Stomach smooth muscle (tissue), 2 donors: Measurements from ENCODE around the gene HK2.
"Not testable (repeated sequence)": the region's sequence is repeated elsewhere in the genome, so short reads cannot be mapped to it uniquely, and the experiment has no call there.

Source experiments
- H3K27ac ChIP-seq: one replicate; pipeline ENCODE4 v1.7.0; 2013; ENCODE audit warnings: mild to moderate bottlenecking, low read length, inconsistent platforms
- H3K27me3 ChIP-seq, 2 donors: one replicate each; pipeline ENCODE4 v1.7.0; 2013; ENCODE audit warnings: low read length in 2 of 2; ENCODE audit not compliant: insufficient read depth in 2 of 2, control insufficient read depth in 1 of 2
- H3K36me3 ChIP-seq, 2 donors: one replicate each; pipeline ENCODE4 v1.7.0; 2013; ENCODE audit warnings: low read length in 2 of 2; ENCODE audit not compliant: control insufficient read depth in 2 of 2, insufficient read depth in 2 of 2
- H3K4me1 ChIP-seq: one replicate; pipeline ENCODE4 v1.7.0; 2013; ENCODE audit warnings: low read length; ENCODE audit not compliant: control insufficient read depth, insufficient read depth
- H3K4me3 ChIP-seq, 2 donors: one replicate each; pipeline ENCODE4 v1.7.0; 2013; ENCODE audit warnings: low read length in 2 of 2
- H3K9ac ChIP-seq, 2 donors: one replicate each; pipeline ENCODE4 v1.7.0; 2013; ENCODE audit warnings: low read length in 2 of 2, mild to moderate bottlenecking in 1 of 2
- H3K9me3 ChIP-seq, 2 donors: one replicate each; pipeline ENCODE4 v1.7.0; 2013; ENCODE audit warnings: low read length in 2 of 2; ENCODE audit not compliant: control insufficient read depth in 2 of 2
- donor health status: healthy.
- donor health status: Pancreatic carcinoma.

Gene HK2

GRCh38 chr2:74902281-74902860 is 68.4 kb downstream of the HK2 start:
- H3K27me3 ChIP-seq, result no peaks in the 10 kb centered on the region
- no peak overlapping the region for H3K4me3 ChIP-seq
- no peak overlapping the region for H3K27ac ChIP-seq
- no peak overlapping the region for H3K9ac ChIP-seq
- H3K4me1 ChIP-seq, result no peaks in the 10 kb centered on the region
- H3K36me3 ChIP-seq, result no peaks in the 10 kb centered on the region
- peaks cover 0 to 3% of the 10 kb centered on the region in 2 donors for H3K9me3 ChIP-seq

DNA sequence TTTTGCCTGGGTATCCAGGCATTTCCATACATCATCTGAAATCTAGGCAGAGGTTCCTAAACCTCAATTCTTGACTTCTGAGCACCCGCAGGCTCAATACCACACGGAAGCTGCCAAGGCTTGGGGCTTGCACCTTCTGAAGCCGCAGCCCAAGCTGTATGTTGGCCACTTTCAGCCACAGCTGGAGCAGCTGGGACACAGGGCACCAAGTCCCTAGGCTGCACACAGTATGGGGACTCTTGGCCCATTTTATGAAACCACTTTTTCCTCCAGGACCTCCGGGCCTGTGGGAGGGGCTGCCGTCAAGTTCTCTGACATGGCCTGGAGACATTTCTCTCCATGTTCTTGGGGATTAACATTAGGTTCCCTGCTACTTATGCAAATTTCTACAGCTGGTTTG is 72.5 kb downstream of the HK2 start:
- peaks cover 4% of the 10 kb centered on the region for H3K4me1 ChIP-seq

DNA sequence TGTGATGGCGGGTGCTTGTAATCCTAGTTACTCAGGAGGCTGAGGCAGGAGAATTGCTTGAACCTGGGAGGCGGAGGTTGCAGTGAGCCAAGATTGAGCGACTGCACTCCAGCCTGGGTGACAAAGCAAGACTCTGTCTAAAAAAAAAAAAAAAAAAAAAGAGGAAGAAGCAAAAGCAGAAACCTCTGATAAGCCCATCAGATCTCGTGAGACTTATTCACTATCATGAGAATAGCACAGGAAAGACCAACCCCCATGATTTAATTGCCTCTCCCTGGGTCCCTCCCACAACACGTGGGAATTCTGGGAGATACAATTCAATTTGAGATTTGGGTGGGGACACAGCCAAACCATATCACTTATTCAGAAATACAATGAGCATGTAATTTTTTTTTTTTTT is 73.6 kb downstream of the HK2 start:
- H3K27ac ChIP-seq, H3K9me3 ChIP-seq, H3K9ac ChIP-seq, H3K4me3 ChIP-seq, H3K4me1 ChIP-seq, H3K36me3 ChIP-seq: not testable (repeated sequence)
- peaks cover 15 to 23% of the 10 kb centered on the region in 2 donors for H3K27me3 ChIP-seq

More for the DNA sequence above, 72.5 kb downstream of the HK2 start:
- Histone ChIP-seq H3K36me3 (no peaks in the 10 kb centered on the region), H3K4me3 (no peak overlapping the region), H3K9ac (no peak overlapping the region), H3K27me3 (peaks cover 11% of the 10 kb centered on the region in 2 donors), H3K9me3 (no peaks in the 10 kb centered on the region), H3K27ac (no peak overlapping the region)

DNA sequence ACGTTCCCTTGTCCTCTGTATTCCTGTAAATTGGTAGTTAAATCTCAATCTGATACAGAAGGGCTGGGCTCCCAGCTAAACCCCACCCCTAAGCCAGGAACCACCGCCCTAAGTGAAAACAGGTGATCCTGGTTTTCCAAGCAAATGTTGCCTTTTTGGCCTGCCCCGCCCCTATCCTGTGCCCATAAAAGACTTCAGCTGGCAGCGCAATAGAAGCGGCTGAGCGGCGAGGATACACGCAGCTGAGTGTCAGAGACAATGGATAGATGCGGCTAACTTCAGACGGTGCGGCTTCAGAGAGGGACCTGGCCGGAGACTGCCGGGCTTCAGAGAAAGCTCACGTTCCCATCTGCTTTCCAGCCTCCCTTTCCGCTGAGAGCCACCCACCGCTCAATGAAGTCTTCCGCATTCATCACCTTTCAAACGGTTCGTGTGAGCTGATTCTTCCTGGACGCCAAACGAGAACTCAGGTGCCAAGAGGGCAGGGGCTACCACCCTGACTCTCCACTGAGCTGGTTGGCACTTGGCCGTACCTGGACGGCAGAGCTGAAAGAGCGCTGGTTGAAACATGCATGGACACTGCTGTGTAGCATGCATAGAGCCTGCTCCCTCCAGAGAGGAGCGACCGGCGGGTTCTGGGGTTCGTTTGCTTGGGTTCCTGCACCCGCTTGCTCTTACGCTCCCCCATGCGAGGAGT is 75.0 kb downstream of the HK2 start:
- Histone ChIP-seq H3K9ac (no peak overlapping the region), H3K4me3 (no peak overlapping the region), H3K27me3 (peaks cover 15 to 24% of the 10 kb centered on the region in 2 donors), H3K9me3 (no peaks in the 10 kb centered on the region), H3K27ac (no peak overlapping the region), H3K4me1 (peaks cover 4% of the 10 kb centered on the region), H3K36me3 (no peaks in the 10 kb centered on the region)

DNA sequence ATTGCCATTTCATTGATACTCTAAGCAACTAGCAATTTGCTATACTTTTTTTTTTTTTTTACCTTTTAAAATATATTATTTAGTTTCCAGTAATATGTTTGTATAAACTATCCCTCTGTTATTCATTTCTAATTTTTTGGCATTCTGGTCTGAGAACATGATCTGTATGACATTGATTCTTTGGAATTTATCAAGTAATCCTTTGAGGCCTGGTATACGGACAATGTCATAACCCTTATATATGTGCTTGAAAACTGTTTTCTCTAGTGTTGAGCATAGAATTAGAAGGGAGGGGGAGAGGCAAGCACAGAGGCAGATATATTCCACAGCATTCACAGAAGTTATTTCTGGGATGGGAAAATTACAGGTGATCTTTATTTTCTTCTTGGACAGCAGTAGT is 76.3 kb downstream of the HK2 start:
- Histone ChIP-seq H3K4me3 (no peak overlapping the region), H3K4me1 (peaks cover 4% of the 10 kb centered on the region), H3K9me3 (no peaks in the 10 kb centered on the region), H3K36me3 (no peaks in the 10 kb centered on the region), H3K27me3 (peaks cover 15 to 28% of the 10 kb centered on the region in 2 donors), H3K9ac (no peak overlapping the region), H3K27ac (no peak overlapping the region)

- H3K4me1 ChIP-seq, result peaks cover 4% of the 10 kb centered on the region
- no peaks in the 10 kb centered on the region for H3K36me3 ChIP-seq
- H3K9me3 ChIP-seq, result no peaks in the 10 kb centered on the region
- H3K27ac ChIP-seq, result no peak overlapping the region
- no peak overlapping the region for H3K9ac ChIP-seq
- no peak overlapping the region for H3K4me3 ChIP-seq
- peaks cover 15 to 30% of the 10 kb centered on the region in 2 donors for H3K27me3 ChIP-seq
These were observed 77.1 kb downstream of the HK2 start for GRCh38 chr2:74911061-74911460.

DNA sequence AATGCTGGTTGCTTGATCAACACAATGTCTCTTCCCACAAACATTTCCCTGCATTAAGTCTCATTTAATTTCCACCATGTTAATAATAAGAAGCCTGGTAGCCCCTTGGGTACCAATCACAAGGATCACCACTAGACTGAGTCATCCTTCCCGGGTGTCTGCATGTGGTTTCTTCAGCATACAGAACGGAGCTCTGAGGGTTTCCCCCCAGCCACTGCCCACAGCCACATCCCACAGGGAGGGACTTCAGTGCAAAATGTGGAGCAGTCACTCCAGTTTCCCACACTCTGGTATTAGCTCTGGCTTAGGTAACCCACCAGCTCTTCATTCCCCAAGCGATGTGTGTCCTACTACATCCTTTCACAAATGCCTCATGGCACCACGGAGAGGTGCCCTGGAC is 81.8 kb downstream of the HK2 start:
- no peaks in the 10 kb centered on the region for H3K36me3 ChIP-seq
- no peak overlapping the region for H3K27ac ChIP-seq
- H3K9me3 ChIP-seq, result peaks cover 0 to 3% of the 10 kb centered on the region in 2 donors
- H3K4me3 ChIP-seq, result no peak overlapping the region
- peaks cover 26 to 32% of the 10 kb centered on the region in 2 donors for H3K27me3 ChIP-seq
- no peak overlapping the region for H3K9ac ChIP-seq
- H3K4me1 ChIP-seq, result peaks cover 3% of the 10 kb centered on the region

GRCh38 chr2:74916394-74916793 is 82.5 kb downstream of the HK2 start:
- H3K4me3 ChIP-seq, result no peak overlapping the region
- peaks cover 3% of the 10 kb centered on the region for H3K4me1 ChIP-seq
- H3K27me3 ChIP-seq, result peaks cover 27 to 30% of the 10 kb centered on the region in 2 donors
- H3K27ac ChIP-seq, result no peak overlapping the region
- H3K9ac ChIP-seq, result no peak overlapping the region
- peaks cover 0 to 3% of the 10 kb centered on the region in 2 donors for H3K9me3 ChIP-seq
- H3K36me3 ChIP-seq, result no peaks in the 10 kb centered on the region

DNA sequence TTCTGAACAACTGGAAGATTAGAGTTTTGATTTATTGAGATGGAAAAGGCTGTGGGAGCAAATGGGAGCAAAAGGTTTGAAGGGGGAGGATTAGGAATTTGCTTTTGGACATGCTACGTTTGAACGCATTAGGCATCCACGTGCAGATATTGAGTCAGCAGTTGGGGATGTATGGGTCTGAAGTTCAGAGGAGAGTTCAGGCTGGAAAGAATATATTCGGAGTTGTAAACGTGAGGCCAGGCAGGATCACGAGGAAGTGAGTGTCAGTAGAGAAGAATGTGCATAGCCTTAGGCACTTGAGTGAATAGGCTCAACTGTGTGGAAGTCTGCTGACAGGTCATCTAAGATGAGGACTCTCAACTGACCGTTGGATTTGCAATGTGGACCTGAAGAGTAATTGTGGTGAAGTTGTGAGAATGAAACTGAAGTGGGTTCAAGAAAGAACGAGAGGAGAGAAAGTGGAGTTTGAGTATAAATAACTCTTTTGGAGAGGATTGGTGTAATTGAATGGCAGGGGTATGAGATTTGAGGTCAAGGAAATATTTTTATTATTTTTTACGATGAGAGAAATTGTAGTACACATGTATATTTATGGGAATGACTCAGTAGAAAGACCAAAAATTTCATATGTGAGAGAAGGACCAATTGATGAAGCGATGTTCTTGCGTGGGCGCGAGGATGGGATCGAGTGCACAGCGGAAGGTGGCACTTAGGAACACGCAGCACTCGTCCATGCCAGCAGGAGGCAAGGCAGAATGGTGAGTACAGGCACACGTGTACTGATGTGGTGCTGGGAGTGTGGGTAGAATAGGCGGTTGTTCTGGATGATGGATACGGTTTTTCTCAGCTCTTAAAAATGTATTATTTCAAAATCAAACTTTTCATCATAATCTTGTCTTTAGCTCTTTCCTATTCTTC is 84.0 kb downstream of the HK2 start:
- Histone ChIP-seq H3K4me1 (peaks cover 3% of the 10 kb centered on the region), H3K27me3 (peaks cover 18 to 25% of the 10 kb centered on the region in 2 donors), H3K27ac (no peak overlapping the region), H3K4me3 (no peak overlapping the region), H3K9me3 (peaks cover 0 to 3% of the 10 kb centered on the region in 2 donors), H3K36me3 (no peaks in the 10 kb centered on the region), H3K9ac (no peak overlapping the region)

- Histone ChIP-seq H3K27ac (no peak overlapping the region), H3K4me3 (peak overlapping the region in 1 of 2 donors; percentile 40), H3K9ac (no peak overlapping the region), H3K9me3 (peaks cover 0 to 3% of the 10 kb centered on the region in 2 donors), H3K27me3 (peaks cover 15 to 25% of the 10 kb centered on the region in 2 donors), H3K4me1 (peaks cover 3% of the 10 kb centered on the region), H3K36me3 (no peaks in the 10 kb centered on the region)
These were observed 85.9 kb downstream of the HK2 start for GRCh38 chr2:74919827-74920226.
